ENCODE data around the gene CDH4. TPM values are rescaled to one million over a fixed set of nuclear protein-coding genes. Genes with fewer than 3 reads are reported as not detected.

Gene CDH4
- total and polyA plus RNA-seq, 9 of the 15 experiments (the other 6 are each of a cell fraction or from before 2014, with no cell fraction given): 0.04 TPM; not detected in 8

DNA sequence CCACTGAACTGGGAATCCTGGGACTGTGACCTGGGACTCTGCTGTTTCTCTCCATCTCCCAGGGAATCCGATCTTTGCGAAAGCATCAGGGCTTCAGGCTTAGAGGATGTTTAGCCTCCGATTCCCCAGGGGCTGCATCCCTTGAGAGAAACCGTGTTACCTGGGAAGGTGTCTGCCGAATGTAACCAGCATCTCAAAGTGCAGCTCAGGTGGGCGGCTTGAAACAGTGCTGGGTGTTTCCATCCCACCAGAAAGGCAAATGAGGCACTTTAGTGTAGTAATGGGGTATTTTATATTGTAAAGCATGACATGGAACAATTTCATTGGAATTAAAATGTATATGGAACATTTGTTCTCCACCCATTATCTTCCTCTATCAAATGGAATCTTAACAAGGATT lies 15.2 kb downstream of the CDH4 start:
- no peaks in the 10 kb centered on the region for H3K79me2 ChIP-seq (ENCODE audit: control insufficient read depth, insufficient read depth, low read length)
- ATAC-seq: no peak
- H3K9me1 ChIP-seq (ENCODE audit: control insufficient read depth, insufficient read depth, low read length): no peaks in the 10 kb centered on the region
- no TSS peak for BruUV-seq (replicated peaks)
- FAIRE-seq: no peak
- peaks cover 0 to 15% of the 10 kb centered on the region in 2 experiments; a peak in 3 of 5 replicates for H3K27me3 ChIP-seq (ENCODE audit: control insufficient read depth in 2 of 2, insufficient read depth in 2 of 2, low read length in 2 of 2)
- in situ Hi-C loops (cut with MboI): no loop called here
- WGBS (ENCODE audit: insufficient coverage, low coverage, missing lambda C conversion rate): 3% methylated on average over 6 of the region's 6 CpGs
- H3K9ac ChIP-seq (ENCODE audit: insufficient read depth in 1 of 2, low read depth in 2 of 2, low read length in 2 of 2): no peak overlapping the region
- no peak overlapping the region for H2AFZ ChIP-seq (ENCODE audit: low read depth, low read length)
- H3K4me3 ChIP-seq: no peak overlapping the region
- ChIA-PET CTCF (ENCODE audit: low intra/inter-chr PET ratio) (no interaction called here), POLR2A (no interaction called here)
- H4K20me1 ChIP-seq (replicated peaks; ENCODE audit: control insufficient read depth, insufficient read depth, low read length): no peaks in the 10 kb centered on the region
- no peaks in the 10 kb centered on the region for H3K9me3 ChIP-seq (replicated peaks; ENCODE audit: control insufficient read depth, insufficient read depth, low read depth, low read length)
- intact Hi-C loops (cut with micrococcal nuclease): no loop called here
- DNase-seq (ENCODE audit: extremely low read depth in 1 of 4, low spot score in 3 of 4): no peak
- no peak overlapping the region for H3K4me2 ChIP-seq (ENCODE audit: insufficient read depth, low read length)
- no peaks in the 10 kb centered on the region for H3K4me1 ChIP-seq (replicated peaks in 1 of 2; ENCODE audit: control insufficient read depth in 2 of 2, insufficient read depth in 2 of 2, low read length in 2 of 2)
- TF ChIP-seq HCFC1 (IDR thresholded peaks at IDR 0.05; ENCODE audit: low read depth, low read length): no peak
- TF ChIP-seq, protein P1, sequence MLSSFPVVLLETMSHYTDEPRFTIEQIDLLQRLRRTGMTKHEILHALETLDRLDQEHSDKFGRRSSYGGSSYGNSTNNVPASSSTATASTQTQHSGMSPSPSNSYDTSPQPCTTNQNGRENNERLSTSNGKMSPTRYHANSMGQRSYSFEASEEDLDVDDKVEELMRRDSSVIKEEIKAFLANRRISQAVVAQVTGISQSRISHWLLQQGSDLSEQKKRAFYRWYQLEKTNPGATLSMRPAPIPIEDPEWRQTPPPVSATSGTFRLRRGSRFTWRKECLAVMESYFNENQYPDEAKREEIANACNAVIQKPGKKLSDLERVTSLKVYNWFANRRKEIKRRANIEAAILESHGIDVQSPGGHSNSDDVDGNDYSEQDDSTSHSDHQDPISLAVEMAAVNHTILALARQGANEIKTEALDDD (IDR thresholded peaks at IDR 0.05): no peak
- no peak for TF ChIP-seq PRPF4 (IDR thresholded peaks at IDR 0.05; ENCODE audit: insufficient read depth, low read depth, low read length, poor library complexity, severe bottlenecking)
- no peak for TF ChIP-seq STAT5B (CRISPR knock-in tag; IDR thresholded peaks at IDR 0.05)
- no peak for TF ChIP-seq ARID3A (IDR thresholded peaks at IDR 0.05; ENCODE audit: borderline replicate concordance, low read depth, low read length)
- TF ChIP-seq PRMT5 (CRISPR knock-in tag; IDR thresholded peaks at IDR 0.05): no peak
- no peak for TF ChIP-seq CCAR2 (IDR thresholded peaks at IDR 0.05; ENCODE audit: low read depth, low read length)
- TF ChIP-seq, protein P2, sequence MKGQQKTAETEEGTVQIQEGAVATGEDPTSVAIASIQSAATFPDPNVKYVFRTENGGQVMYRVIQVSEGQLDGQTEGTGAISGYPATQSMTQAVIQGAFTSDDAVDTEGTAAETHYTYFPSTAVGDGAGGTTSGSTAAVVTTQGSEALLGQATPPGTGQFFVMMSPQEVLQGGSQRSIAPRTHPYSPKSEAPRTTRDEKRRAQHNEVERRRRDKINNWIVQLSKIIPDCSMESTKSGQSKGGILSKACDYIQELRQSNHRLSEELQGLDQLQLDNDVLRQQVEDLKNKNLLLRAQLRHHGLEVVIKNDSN (CRISPR knock-in tag; IDR thresholded peaks at IDR 0.05): no peak
- TF ChIP-seq NUFIP1 (IDR thresholded peaks at IDR 0.05; ENCODE audit: partially characterized antibody): no peak
- TF ChIP-seq ZNF24 (IDR thresholded peaks at IDR 0.05): no peak
- no peak for TF ChIP-seq CREM (IDR thresholded peaks at IDR 0.05; ENCODE audit: low read depth)
- H3K36me3 ChIP-seq (ENCODE audit: control insufficient read depth, insufficient read depth, low read length): no peaks in the 10 kb centered on the region
- no peak overlapping the region for H3K27ac ChIP-seq (ENCODE audit: extremely low read depth, low read depth, low read length)
